ENCODE data around the gene SERPINB7. TPM values are rescaled to one million over a fixed set of nuclear protein-coding genes. Genes with fewer than 3 reads are reported as not detected.

SERPINB7 gene
- total and polyA plus RNA-seq, 2 of the 8 experiments (the other 6 are each of a cell fraction or from before 2014, with no cell fraction given), result not detected

DNA sequence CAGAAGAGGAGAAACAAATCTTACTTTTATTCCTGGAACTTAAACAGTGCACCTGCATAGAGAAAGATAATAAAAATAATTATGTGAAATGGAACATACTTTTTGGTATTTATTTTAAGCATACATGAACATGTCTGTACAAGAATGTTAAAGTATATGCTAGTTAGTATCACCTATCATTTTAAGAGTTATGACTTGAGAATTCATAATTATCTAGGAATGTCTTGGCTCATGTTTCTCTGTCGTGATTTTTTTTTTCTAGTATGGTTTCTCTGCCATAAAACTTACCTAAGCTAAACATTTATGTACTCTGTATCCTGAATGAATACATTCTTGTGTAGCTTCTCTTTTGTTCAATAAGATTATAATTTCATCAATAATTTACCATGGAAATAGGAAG lies 4.2 kb downstream of the SERPINB7 start:
- Histone ChIP-seq H4K8ac (ENCODE audit: extremely low read depth, insufficient read depth, low read length) (no peak overlapping the region), H2BK120ac (replicated peaks; ENCODE audit: low read depth, low read length) (no peak overlapping the region), H3K9ac (replicated peaks in 1 of 4; ENCODE audit: extremely low read depth in 1 of 4, low read depth in 3 of 4, low read length in 3 of 4) (no peak overlapping the region), H3K9me3 (ENCODE audit: insufficient read depth in 2 of 2, low read depth in 1 of 2, low read length in 1 of 2) (no peaks in the 10 kb centered on the region), H3K27me3 (replicated peaks in 1 of 4; ENCODE audit: control insufficient read depth in 3 of 4, extremely low read depth in 1 of 4, insufficient read depth in 3 of 4, low read length in 3 of 4) (no peaks in the 10 kb centered on the region), H4K91ac (replicated peaks; ENCODE audit: insufficient read length, low read length) (no peak overlapping the region), H3K23ac (ENCODE audit: insufficient read length) (no peak overlapping the region), H3K4me1 (replicated peaks in 1 of 4; ENCODE audit: control insufficient read depth in 3 of 4, insufficient read depth in 4 of 4, low read length in 3 of 4) (no peaks in the 10 kb centered on the region), H3K27ac (ENCODE audit: low read depth, low read length) (no peak overlapping the region), H3K56ac (replicated peaks; ENCODE audit: insufficient read length, low read depth, low read length) (no peak overlapping the region), H2BK15ac (ENCODE audit: low read length) (no peak overlapping the region), H3K18ac (ENCODE audit: extremely low read depth, low read length) (no peak overlapping the region), H3K36me3 (ENCODE audit: control insufficient read depth in 2 of 4, insufficient read depth in 4 of 4, low read length in 3 of 4) (no peaks in the 10 kb centered on the region), H3K79me1 (ENCODE audit: low read depth, low read length) (no peaks in the 10 kb centered on the region), H2AK5ac (ENCODE audit: low read depth, low read length) (no peak overlapping the region), H3K14ac (ENCODE audit: insufficient read length) (no peak overlapping the region), H3K4ac (replicated peaks; ENCODE audit: insufficient read length, low read depth, low read length) (no peak overlapping the region), H4K20me1 (replicated peaks in 1 of 2; ENCODE audit: control insufficient read depth in 1 of 2, insufficient read depth in 2 of 2, low read length in 2 of 2) (no peaks in the 10 kb centered on the region), H2AFZ (ENCODE audit: low read length) (no peak overlapping the region), H2BK20ac (ENCODE audit: low read length) (no peak overlapping the region), H3K4me3 (ENCODE audit: extremely low read depth in 1 of 4, insufficient read depth in 2 of 4, low read depth in 3 of 4, low read length in 4 of 4) (no peak overlapping the region), H4K5ac (ENCODE audit: insufficient read length, low read depth, low read length) (no peak overlapping the region), H2BK12ac (ENCODE audit: low read depth, low read length) (no peak overlapping the region), H3K79me2 (ENCODE audit: control insufficient read depth in 1 of 2, insufficient read depth in 2 of 2, low read length in 2 of 2) (no peaks in the 10 kb centered on the region), H3K23me2 (ENCODE audit: low read depth, low read length) (no peaks in the 10 kb centered on the region), H3K4me2 (ENCODE audit: insufficient read depth in 1 of 2, low read depth in 2 of 2, low read length in 2 of 2) (no peak overlapping the region), H2BK5ac (ENCODE audit: low read depth, low read length) (no peak overlapping the region)
- DNase-seq (ENCODE audit: low read depth in 1 of 2, low spot score in 2 of 2) (no peak), FAIRE-seq (no peak)
- TF ChIP-seq BRCA1 (IDR thresholded peaks at IDR 0.05; ENCODE audit: low read depth, low read length) (no peak), TBP (IDR thresholded peaks at IDR 0.05; ENCODE audit: low read depth, low read length) (no peak), NANOG (IDR thresholded peaks at IDR 0.05; ENCODE audit: insufficient read depth, low read depth, low read length, poor library complexity, severe bottlenecking) (no peak), CBX8 (IDR thresholded peaks at IDR 0.05; ENCODE audit: borderline replicate concordance, low read depth, low read length) (no peak), KDM5A (IDR thresholded peaks at IDR 0.05; ENCODE audit: low read length) (no peak), SRF (IDR thresholded peaks at IDR 0.05; ENCODE audit: low read depth, low read length) (no peak), POU5F1 (IDR thresholded peaks at IDR 0.05; ENCODE audit: low read depth, low read length) (no peak), CHD1 (IDR thresholded peaks at IDR 0.05; ENCODE audit: low read depth, low read length) (no peak)
- POLR2A ChIA-PET (ENCODE audit: partially characterized antibody), result interaction anchor here (0.6 kb wide), 1 partner anchor 1484 kb away, joined by 3 read pairs; no protein-coding TSS in a partner anchor
- CTCF ChIA-PET (ENCODE audit: partially characterized antibody), result no interaction called here
- 83% methylated on average over 1 of the region's 1 CpG; no CpG with 5 or more reads in 1 of the 2 experiments for WGBS, 2 experiments (ENCODE audit: extremely low coverage in 1 of 2, insufficient coverage in 1 of 2, insufficient read length in 1 of 2, insufficient replicate concordance in 2 of 2, low coverage in 1 of 2, low lambda C conversion rate in 2 of 2, missing lambda C conversion rate in 1 of 2)

Data from H1 (cell line).